ENCODE measurements around the gene DHX8. TPM values are rescaled to one million over a fixed set of nuclear protein-coding genes. Genes with fewer than 3 reads are reported as not detected.
A peak's percentile ranks its signal among the peaks of the same experiment; 100 is the strongest.

The DHX8 gene
- polyA plus RNA-seq, 4 donors, result 21.6 to 33.8 (median 27.4) TPM

- Histone ChIP-seq H3K4me3 (ENCODE audit: low read depth in 1 of 3, low read length in 3 of 3) (no peak overlapping the region), H3K9me3 (ENCODE audit: control insufficient read depth in 2 of 2, insufficient read depth in 1 of 2, low read depth in 1 of 2, low read length in 1 of 2) (no peaks in the 10 kb centered on the region), H3K27ac (ENCODE audit: low read depth in 1 of 3, low read length in 2 of 3) (peak overlapping the region in 2 of 3 donors; percentile 73 to 75), H3K4me1 (ENCODE audit: control insufficient read depth in 3 of 3, insufficient read depth in 2 of 3, low read depth in 1 of 3, low read length in 2 of 3) (peaks cover 0 to 58% (median 2%) of the 10 kb centered on the region in 3 donors), H3K27me3 (ENCODE audit: control insufficient read depth in 3 of 3, insufficient read depth in 3 of 3, low read length in 3 of 3) (no peaks in the 10 kb centered on the region), H3K36me3 (ENCODE audit: control insufficient read depth in 3 of 3, insufficient read depth in 2 of 3, low read depth in 1 of 3, low read length in 3 of 3) (no peaks in the 10 kb centered on the region)
- DNase-seq (peak; percentile 74 to 82), FAIRE-seq (no peak)
- WGBS, 3 donors, result 10 to 59% (median 37%) methylated on average over 13 of the region's 13 CpGs
Observed at GRCh38 chr17:43574348-43574747, 90.6 kb downstream of the DHX8 start.

- peak overlapping the region in 1 of 3 donors; percentile 73 for H3K27ac ChIP-seq (ENCODE audit: low read depth in 1 of 3, low read length in 2 of 3)
- WGBS, 3 donors, result 8 to 19% (median 10%) methylated on average over 5 of the region's 5 CpGs
- H3K27me3 ChIP-seq (ENCODE audit: control insufficient read depth in 3 of 3, insufficient read depth in 3 of 3, low read length in 3 of 3), result no peaks in the 10 kb centered on the region
- H3K4me3 ChIP-seq (ENCODE audit: low read depth in 1 of 3, low read length in 3 of 3), result no peak overlapping the region
- no peaks in the 10 kb centered on the region for H3K9me3 ChIP-seq (ENCODE audit: control insufficient read depth in 2 of 2, insufficient read depth in 1 of 2, low read depth in 1 of 2, low read length in 1 of 2)
- FAIRE-seq (no peak), DNase-seq (peak in 1 of 2 donors; percentile 32)
- H3K36me3 ChIP-seq (ENCODE audit: control insufficient read depth in 3 of 3, insufficient read depth in 2 of 3, low read depth in 1 of 3, low read length in 3 of 3), result no peaks in the 10 kb centered on the region
- H3K4me1 ChIP-seq (ENCODE audit: control insufficient read depth in 3 of 3, insufficient read depth in 2 of 3, low read depth in 1 of 3, low read length in 2 of 3), result peaks cover 0 to 64% (median 3%) of the 10 kb centered on the region in 3 donors
Observed at GRCh38 chr17:43574896-43575525, 91.2 kb downstream of the DHX8 start.

Other genes starting within 250 kb of the DHX8 start
- not detected for gene RNU2-1, start 250.0 kb upstream of the DHX8 start, polyA plus RNA-seq
- gene ARL4D, start 85.0 kb upstream of the DHX8 start, polyA plus RNA-seq, result 10 to 100 TPM in 1 of 4 donors, 1 to 10 TPM in 2, under 1 TPM in 1; 0.45 to 10.1 (median 2.6) TPM
- gene ETV4, start 62.4 kb downstream of the DHX8 start, polyA plus RNA-seq, result 10 to 100 TPM in 1 of 4 donors, 1 to 10 TPM in 3; 1.3 to 16.4 (median 4.5) TPM
- gene MEOX1, start 177.9 kb downstream of the DHX8 start, polyA plus RNA-seq, result 1 to 10 TPM in 2 of 4 donors, not detected in 2; 2.6 to 7.1 TPM

Data from small intestine (tissue), 7 donors.